HG03066 (cell line): ENCODE data around the gene CERT1.
"Not testable (repeated sequence)": the region's sequence is repeated elsewhere in the genome, so short reads cannot be mapped to it uniquely, and the experiment has no call there.

Experiments used
- ATAC-seq: cut with Tn5 transposase; IDR thresholded peaks from one replicate; pipeline ENCODE4 v1.9.1; 2021; ENCODE audit warnings: low read depth; ENCODE audit not compliant: unreplicated experiment

Gene CERT1

GRCh38 chr5:75362474-75362975 is 148.9 kb downstream of the CERT1 start:
- ATAC-seq = no peak

GRCh38 chr5:75361310-75361709 is 150.1 kb downstream of the CERT1 start:
- ATAC-seq = no peak

- no peak for ATAC-seq
These were observed 153.3 kb downstream of the CERT1 start for GRCh38 chr5:75358117-75358516.

GRCh38 chr5:75356719-75357118 is 154.7 kb downstream of the CERT1 start:
- ATAC-seq = no peak

- no peak for ATAC-seq
These were observed 156.2 kb downstream of the CERT1 start for GRCh38 chr5:75355236-75355635.

GRCh38 chr5:75351139-75351926 is 160.1 kb downstream of the CERT1 start:
- no peak for ATAC-seq

GRCh38 chr5:75349663-75350062 is 161.8 kb downstream of the CERT1 start:
- ATAC-seq = no peak

GRCh38 chr5:75348241-75348640 is 163.2 kb downstream of the CERT1 start:
- no peak for ATAC-seq

- ATAC-seq = no peak
These were observed 168.6 kb downstream of the CERT1 start for GRCh38 chr5:75342836-75343235.

GRCh38 chr5:75341934-75342333 is 169.5 kb downstream of the CERT1 start:
- no peak for ATAC-seq

GRCh38 chr5:75340714-75341478 is 170.5 kb downstream of the CERT1 start:
- no peak for ATAC-seq

GRCh38 chr5:75338408-75338807 is 173.0 kb downstream of the CERT1 start:
- no peak for ATAC-seq

GRCh38 chr5:75337366-75338021 is 173.9 kb downstream of the CERT1 start:
- ATAC-seq = no peak

GRCh38 chr5:75336615-75337336 is 174.7 kb downstream of the CERT1 start, which contains the start of gene HMGCR:
Gene HMGCR (plus strand): TSS chr5:75337220. CDS start chr5:75342606, 5,386 bp downstream.
- ATAC-seq = peak; percentile 97

- peak; percentile 1 for ATAC-seq
These were observed 175.3 kb downstream of the CERT1 start for GRCh38 chr5:75335952-75336614.

- ATAC-seq = no peak
These were observed 175.9 kb downstream of the CERT1 start for GRCh38 chr5:75335486-75335885.

GRCh38 chr5:75334413-75334812 is 177.0 kb downstream of the CERT1 start:
- ATAC-seq = not testable (repeated sequence)

GRCh38 chr5:75333759-75334158 is 177.7 kb downstream of the CERT1 start:
- not testable (repeated sequence) for ATAC-seq

- ATAC-seq = no peak
These were observed 180.0 kb downstream of the CERT1 start for GRCh38 chr5:75331095-75332090.
